ENCODE measurements around the gene RPL18A. TPM values are rescaled to one million over a fixed set of nuclear protein-coding genes. Genes with fewer than 3 reads are reported as not detected.

The RPL18A gene
- total RNA-seq, 1 experiment from 2014 or later = 2,837 TPM

GRCh38 chr19:17883627-17884410, 24.1 kb downstream of the RPL18A start:
- no peak overlapping the region for H4K5ac ChIP-seq (ENCODE audit: insufficient read length, low read depth, low read length)
- no peak overlapping the region for H3K4me2 ChIP-seq (ENCODE audit: insufficient read depth, insufficient read length, low read length)
- no peaks in the 10 kb centered on the region for H4K20me1 ChIP-seq (ENCODE audit: control insufficient read depth, insufficient read depth, insufficient read length)
- H3K79me1 ChIP-seq (ENCODE audit: insufficient read depth, low read depth, low read length, poor library complexity, severe bottlenecking) = no peaks in the 10 kb centered on the region
- H3K23ac ChIP-seq (ENCODE audit: insufficient read length, low read depth, low read length) = no peak overlapping the region
- no peak overlapping the region for H4K8ac ChIP-seq (replicated peaks; ENCODE audit: insufficient read length, low read depth, low read length)
- Mint-ChIP-seq H3K9me3 (no peaks in the 10 kb centered on the region), H3K27ac (no peak overlapping the region), H3K36me3 (ENCODE audit: insufficient read depth in 1 of 3, low read depth in 3 of 3) (no peaks in the 10 kb centered on the region), H3K27me3 (ENCODE audit: low read depth) (peaks cover 2% of the 10 kb centered on the region; the same call in 1 of the 2 replicates), H3K4me3 (no peak overlapping the region), H3K4me1 (no peaks in the 10 kb centered on the region)
- TF ChIP-seq CTCF (conservative IDR thresholded peaks at IDR 0.05) = no peak
- no peaks in the 10 kb centered on the region for H3K79me2 ChIP-seq (ENCODE audit: insufficient read depth, low read length)
- WGBS (ENCODE audit: extremely low coverage, insufficient read length, low lambda C conversion rate) = no CpG with 5 or more reads among the region's 33 CpGs
- H3K56ac ChIP-seq (ENCODE audit: insufficient read length, low read depth, low read length) = no peak overlapping the region
- no peak overlapping the region for H3T11ph ChIP-seq (ENCODE audit: low read length)
- no peak overlapping the region for H2BK12ac ChIP-seq (ENCODE audit: insufficient read length, low read depth, low read length)
- H3K27me3 ChIP-seq (ENCODE audit: insufficient read depth, low read length) = no peaks in the 10 kb centered on the region
- no peak overlapping the region for H3K27ac ChIP-seq (ENCODE audit: insufficient read length, low read depth, low read length)
- H4K91ac ChIP-seq (ENCODE audit: insufficient read length, low read depth, low read length) = no peak overlapping the region
- H3K18ac ChIP-seq (ENCODE audit: insufficient read length, low read depth, low read length) = no peak overlapping the region
- no peaks in the 10 kb centered on the region for H3K9me3 ChIP-seq (ENCODE audit: control insufficient read depth, low read depth, low read length)
- H3K4ac ChIP-seq (ENCODE audit: low read depth, low read length) = no peak overlapping the region
- H2BK5ac ChIP-seq (ENCODE audit: insufficient read length, low read length) = no peak overlapping the region
- H3K4me1 ChIP-seq (ENCODE audit: insufficient read depth, low read length) = no peaks in the 10 kb centered on the region
- H3K14ac ChIP-seq (ENCODE audit: insufficient read depth, low read length) = no peak overlapping the region
- no peaks in the 10 kb centered on the region for H3K23me2 ChIP-seq (ENCODE audit: insufficient read length, low read depth, low read length, poor library complexity, severe bottlenecking)
- no peak overlapping the region for H2BK20ac ChIP-seq (ENCODE audit: low read depth, low read length, poor library complexity, severe bottlenecking)
- no peak overlapping the region for H2BK120ac ChIP-seq (ENCODE audit: low read depth, low read length, poor library complexity, severe bottlenecking)
- H2AK5ac ChIP-seq (ENCODE audit: insufficient read length, low read length) = no peak overlapping the region
- H2AFZ ChIP-seq (ENCODE audit: low read length) = no peak overlapping the region
- no peak overlapping the region for H2BK15ac ChIP-seq (ENCODE audit: low read depth, low read length)
- peak; percentile 34 for DNase-seq
- H3K9ac ChIP-seq (ENCODE audit: extremely low read depth, insufficient read length, low read length) = no peak overlapping the region

Measured in H9 (cell line).